D721Med (cell line): ENCODE results near the gene EML6.

Experiments used
- DNase-seq: peaks from one replicate; pipeline ENCODE4 v3.0.0; 2011; ENCODE audit warnings: low spot score; ENCODE audit not compliant: insufficient read length
- FAIRE-seq: peaks from 2 replicates; lab custom pipeline; 2011; peaks lifted over from hg19 to GRCh38; lab: Jason Lieb, UNC
- TF ChIP-seq, protein P1 (sequence below): IDR thresholded peaks from 2 replicates; pipeline ENCODE4 v1.5.1; 2012; ENCODE audit warnings: mild to moderate bottlenecking, control low read depth; ENCODE audit not compliant: insufficient read depth; ENCODE audit errors: missing control alignments

EML6 gene

GRCh38 chr2:54714996-54715395, 8.5 kb upstream of the EML6 start:
- no peak for DNase-seq
- FAIRE-seq, result no peak

GRCh38 chr2:54716375-54716774, 7.1 kb upstream of the EML6 start:
- TF ChIP-seq, protein P1, sequence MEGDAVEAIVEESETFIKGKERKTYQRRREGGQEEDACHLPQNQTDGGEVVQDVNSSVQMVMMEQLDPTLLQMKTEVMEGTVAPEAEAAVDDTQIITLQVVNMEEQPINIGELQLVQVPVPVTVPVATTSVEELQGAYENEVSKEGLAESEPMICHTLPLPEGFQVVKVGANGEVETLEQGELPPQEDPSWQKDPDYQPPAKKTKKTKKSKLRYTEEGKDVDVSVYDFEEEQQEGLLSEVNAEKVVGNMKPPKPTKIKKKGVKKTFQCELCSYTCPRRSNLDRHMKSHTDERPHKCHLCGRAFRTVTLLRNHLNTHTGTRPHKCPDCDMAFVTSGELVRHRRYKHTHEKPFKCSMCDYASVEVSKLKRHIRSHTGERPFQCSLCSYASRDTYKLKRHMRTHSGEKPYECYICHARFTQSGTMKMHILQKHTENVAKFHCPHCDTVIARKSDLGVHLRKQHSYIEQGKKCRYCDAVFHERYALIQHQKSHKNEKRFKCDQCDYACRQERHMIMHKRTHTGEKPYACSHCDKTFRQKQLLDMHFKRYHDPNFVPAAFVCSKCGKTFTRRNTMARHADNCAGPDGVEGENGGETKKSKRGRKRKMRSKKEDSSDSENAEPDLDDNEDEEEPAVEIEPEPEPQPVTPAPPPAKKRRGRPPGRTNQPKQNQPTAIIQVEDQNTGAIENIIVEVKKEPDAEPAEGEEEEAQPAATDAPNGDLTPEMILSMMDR, result no peak
- DNase-seq (no peak), FAIRE-seq (no peak)

More at GRCh38 chr2:54714996-54715395, 8.5 kb upstream of the EML6 start:
- TF ChIP-seq, protein P1, result no peak

DNA sequence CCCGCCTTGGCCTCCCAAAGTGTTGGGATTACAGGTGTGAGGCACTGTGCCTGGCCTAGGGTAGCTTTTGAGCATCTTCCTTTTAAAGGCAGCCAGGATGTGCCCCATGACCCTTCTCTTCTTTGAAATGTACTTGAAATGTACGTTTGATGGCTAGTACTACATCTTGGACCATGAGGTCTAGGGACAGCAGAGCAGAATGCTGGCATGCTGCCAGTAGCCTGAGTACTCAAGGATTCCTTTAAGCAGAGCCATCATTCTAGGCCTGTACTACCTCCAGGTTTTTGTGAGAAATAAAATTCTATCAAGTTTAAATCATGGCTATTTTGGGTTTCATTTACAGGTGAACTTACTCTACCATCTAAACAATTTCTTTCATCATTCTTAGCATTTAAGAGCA, 2.9 kb upstream of the EML6 start:
- TF ChIP-seq, protein P1, result no peak
- no peak for FAIRE-seq
- no peak for DNase-seq

DNA sequence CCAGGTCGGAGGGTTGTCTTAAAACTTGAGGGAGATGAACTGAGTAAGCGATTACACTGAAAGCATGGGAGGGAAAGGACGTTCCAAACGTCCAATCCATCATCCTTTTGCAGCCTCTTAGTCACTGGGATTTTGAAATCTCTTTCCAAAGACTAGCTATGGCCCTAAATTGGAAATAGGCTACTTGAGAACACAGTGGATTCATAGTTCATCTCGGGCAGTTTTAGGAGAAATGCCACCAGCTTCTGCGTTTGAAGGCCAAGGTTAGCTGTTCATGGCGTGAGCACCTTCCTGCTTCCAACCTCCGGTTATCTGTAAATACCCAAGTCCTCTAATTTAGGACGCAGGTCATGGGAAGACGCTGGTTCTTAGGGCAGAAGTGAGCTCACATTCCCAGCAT, 821 bp upstream of the EML6 start:
- FAIRE-seq, result no peak
- TF ChIP-seq, protein P1, result no peak
- no peak for DNase-seq

DNA sequence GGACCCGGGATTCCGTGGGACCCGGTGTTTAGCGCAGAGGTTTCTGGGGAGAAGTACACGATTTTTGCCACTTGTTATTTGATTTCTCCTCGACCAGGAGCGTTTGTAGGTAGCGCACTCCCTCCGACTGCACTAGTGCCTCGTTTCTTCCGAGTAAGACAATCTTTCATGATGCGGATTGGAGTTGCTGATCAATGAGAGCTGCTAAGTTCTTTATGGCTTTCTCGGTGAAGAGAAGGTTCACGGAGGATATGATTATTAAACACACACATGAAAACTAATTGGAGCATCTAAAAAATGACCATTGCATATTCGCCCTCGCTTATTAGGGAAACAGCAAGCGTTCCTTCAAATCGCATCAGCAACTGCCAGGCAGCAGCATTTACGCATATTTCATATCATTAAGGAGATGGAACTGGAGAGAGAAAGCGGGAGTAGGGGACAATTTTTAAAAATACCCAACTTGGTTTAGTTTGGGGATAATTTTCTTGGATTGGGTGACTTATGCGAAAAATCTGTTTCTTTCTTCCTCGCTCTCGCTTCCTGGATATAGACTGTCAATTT, 616 bp downstream of the EML6 start:
- FAIRE-seq, result no peak
- no peak for DNase-seq
- TF ChIP-seq, protein P1, result no peak

DNA sequence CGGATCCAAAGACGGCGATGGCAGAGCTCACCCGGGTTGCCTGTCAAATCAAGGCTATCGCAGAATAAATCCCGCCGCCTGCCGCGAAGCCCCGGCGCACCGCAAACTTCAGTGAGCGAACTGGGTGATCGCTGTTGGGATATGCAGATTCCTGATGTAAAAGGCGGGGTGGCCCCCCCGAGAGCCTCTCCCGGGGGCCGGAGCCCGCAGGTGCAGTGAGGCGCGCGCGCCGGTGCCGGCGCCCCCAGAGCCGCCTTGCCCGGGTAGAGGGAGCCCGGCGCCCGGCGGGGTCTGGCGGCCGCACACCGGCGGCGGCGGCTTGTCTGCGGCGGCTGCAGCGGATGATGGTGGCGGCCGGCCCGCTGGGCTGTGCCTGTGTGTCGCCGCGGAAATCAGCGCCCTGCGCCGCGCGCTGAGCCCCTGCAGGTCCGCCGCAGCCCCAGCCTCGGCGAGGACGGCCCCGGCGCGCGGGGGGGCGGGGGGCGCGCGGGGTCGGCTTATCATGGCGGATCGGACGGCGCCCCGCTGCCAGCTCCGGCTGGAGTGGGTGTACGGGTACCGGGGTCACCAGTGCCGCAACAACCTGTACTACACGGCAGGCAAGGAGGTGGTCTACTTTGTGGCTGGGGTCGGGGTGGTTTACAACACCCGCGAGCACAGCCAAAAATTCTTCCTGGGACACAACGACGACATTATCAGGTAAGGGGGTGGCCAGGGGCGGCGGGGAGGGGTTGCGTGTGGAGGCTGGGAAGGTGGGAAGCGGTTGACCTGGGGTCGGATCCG, 1.3 kb downstream of the EML6 start:
- DNase-seq (peak; percentile 26), FAIRE-seq (no peak)
- TF ChIP-seq, protein P1, result no peak
